Endodermal cell (in vitro differentiated cells): Measurements from ENCODE around the gene ABCC12. TPM values are rescaled to one million over a fixed set of nuclear protein-coding genes. Genes with fewer than 3 reads are reported as not detected.
"Not testable (repeated sequence)": the region's sequence is repeated elsewhere in the genome, so short reads cannot be mapped to it uniquely, and the experiment has no call there.

Source experiments
- DNase-seq: peaks from one replicate; pipeline ENCODE4 v3.0.0-alpha.2; 2017
- H3K27ac ChIP-seq: 2 replicates; pipeline ENCODE4 v1.5.1; 2013; ENCODE audit warnings: mild to moderate bottlenecking, low read depth, low read length, moderate library complexity
- H3K27me3 ChIP-seq: 2 replicates; pipeline ENCODE4 v1.6.1; 2013; ENCODE audit warnings: mild to moderate bottlenecking, low read length, moderate library complexity; ENCODE audit not compliant: insufficient read depth, control insufficient read depth, poor library complexity, severe bottlenecking
- H3K36me3 ChIP-seq: 2 replicates; pipeline ENCODE4 v1.7.0; 2013; ENCODE audit warnings: mild to moderate bottlenecking, low read length, moderate library complexity; ENCODE audit not compliant: control insufficient read depth, insufficient read depth
- H3K4me1 ChIP-seq: one replicate; pipeline ENCODE4 v1.7.0; 2013; ENCODE audit warnings: low read length; ENCODE audit not compliant: control insufficient read depth, insufficient read depth
- H3K4me3 ChIP-seq: 2 replicates; pipeline ENCODE4 v1.5.1; 2013; ENCODE audit warnings: mild to moderate bottlenecking, low read length, moderate library complexity
- H3K9ac ChIP-seq: 2 replicates; pipeline ENCODE4 v1.6.1; 2013; ENCODE audit warnings: mild to moderate bottlenecking, low read length, moderate library complexity; ENCODE audit not compliant: poor library complexity, severe bottlenecking; ENCODE audit errors: extremely low read depth
- H3K9me3 ChIP-seq: 2 replicates; pipeline ENCODE4 v1.6.1; 2013; ENCODE audit warnings: mild to moderate bottlenecking, low read length, moderate library complexity; ENCODE audit not compliant: control insufficient read depth
- H3K27ac Mint-ChIP-seq: 2 replicates; pipeline ENCODE4 v1.8.0; 2020; ENCODE audit warnings: mixed read lengths
- H3K27me3 Mint-ChIP-seq: 2 replicates; pipeline ENCODE4 v1.8.0; 2021; ENCODE audit warnings: mild to moderate bottlenecking, mixed read lengths; ENCODE audit not compliant: insufficient read depth
- H3K36me3 Mint-ChIP-seq: 2 replicates; pipeline ENCODE4 v1.8.0; 2020; ENCODE audit warnings: low read depth, mixed read lengths
- H3K4me1 Mint-ChIP-seq: 2 replicates; pipeline ENCODE4 v1.8.0; 2020; ENCODE audit warnings: mixed read lengths
- H3K4me3 Mint-ChIP-seq: 2 replicates; pipeline ENCODE4 v1.8.0; 2020; ENCODE audit warnings: mild to moderate bottlenecking, moderate library complexity, mixed read lengths
- H3K9me3 Mint-ChIP-seq: 2 replicates; pipeline ENCODE4 v1.8.0; 2020; ENCODE audit warnings: mild to moderate bottlenecking, mixed read lengths
- CTCF ChIP-seq: fragments of 200-600 bp; sonication (generic); conservative IDR thresholded peaks from 2 replicates; pipeline ENCODE4 v1.5.0; 2021; ENCODE audit warnings: antibody characterized with exemption, mild to moderate bottlenecking
- WGBS, 2 experiments: methylation state at CpG; one replicate each; pipeline versions ENCODE4 v1.1.5 to v1.1.7; 2013; ENCODE audit warnings: missing lambda C conversion rate in 2 of 2, mixed read lengths in 1 of 2; ENCODE audit not compliant: insufficient coverage in 1 of 2, insufficient read length in 1 of 2; 5-methylcytosine and 5-hydroxymethylcytosine counted together
- total RNA-seq, 2 donors: library from RNA; stranded (reverse); fragmentation: NEBNext Ultra II Directional in 1 of 2; extraction: Animal tissue kit (Norgen Biotek cat#: 25700) in 1 of 2; gene quantifications; 2 replicates in 1 of 2; 3 replicates in 1 of 2; pipeline ENCODE4 v1.2.1, GENCODE V29; 2021

Gene ABCC12
- total RNA-seq, 2 donors from 2014 or later: 0.35 to 1.2 TPM

GRCh38 chr16:48172682-48173081 lies 16.9 kb upstream of the ABCC12 start:
- Mint-ChIP-seq H3K4me1 (peaks cover 4% of the 10 kb centered on the region), H3K27me3 (no peaks in the 10 kb centered on the region), H3K9me3 (no peaks in the 10 kb centered on the region), H3K36me3 (no peaks in the 10 kb centered on the region), H3K27ac (no peak overlapping the region), H3K4me3 (no peak overlapping the region)
- no peak overlapping the region for H3K4me3 ChIP-seq
- no peak overlapping the region for H3K27ac ChIP-seq
- no peak for DNase-seq
- no peaks in the 10 kb centered on the region for H3K9me3 ChIP-seq
- no peaks in the 10 kb centered on the region for H3K27me3 ChIP-seq
- whole genome bisulfite sequencing, 2 experiments: 95% methylated on average over 1 of the region's 1 CpG; no CpG with 5 or more reads in 1 of the 2 experiments
- no peak for TF ChIP-seq CTCF
- no peak overlapping the region for H3K9ac ChIP-seq
- H3K36me3 ChIP-seq: no peaks in the 10 kb centered on the region
- no peaks in the 10 kb centered on the region for H3K4me1 ChIP-seq

GRCh38 chr16:48169896-48170295 lies 14.1 kb upstream of the ABCC12 start:
- Mint-ChIP-seq H3K9me3 (no peaks in the 10 kb centered on the region), H3K4me3 (no peak overlapping the region), H3K27me3 (no peaks in the 10 kb centered on the region), H3K4me1 (peaks cover 5% of the 10 kb centered on the region), H3K36me3 (no peaks in the 10 kb centered on the region), H3K27ac (no peak overlapping the region)
- 92 to 93% methylated on average over 5 to 8 of the region's 8 CpGs for WGBS, 2 experiments
- Histone ChIP-seq H3K4me3 (no peak overlapping the region), H3K9ac (no peak overlapping the region), H3K4me1 (no peaks in the 10 kb centered on the region), H3K27ac (no peak overlapping the region), H3K36me3 (no peaks in the 10 kb centered on the region), H3K9me3 (no peaks in the 10 kb centered on the region), H3K27me3 (no peaks in the 10 kb centered on the region)
- TF ChIP-seq CTCF: no peak
- no peak for DNase-seq

- TF ChIP-seq CTCF: no peak
- no peak overlapping the region for H3K27ac Mint-ChIP-seq
- H3K27me3 Mint-ChIP-seq: no peaks in the 10 kb centered on the region
- H3K36me3 Mint-ChIP-seq: no peaks in the 10 kb centered on the region
- no peak overlapping the region for H3K27ac ChIP-seq
- no peaks in the 10 kb centered on the region for H3K9me3 Mint-ChIP-seq
- no peaks in the 10 kb centered on the region for H3K4me1 ChIP-seq
- WGBS, 2 experiments: 93 to 100% methylated on average over 1 of the region's 1 CpG
- no peaks in the 10 kb centered on the region for H3K9me3 ChIP-seq
- no peaks in the 10 kb centered on the region for H3K27me3 ChIP-seq
- DNase-seq: no peak
- no peaks in the 10 kb centered on the region for H3K36me3 ChIP-seq
- H3K9ac ChIP-seq: no peak overlapping the region
- H3K4me1 Mint-ChIP-seq: peaks cover 7% of the 10 kb centered on the region
- no peak overlapping the region for H3K4me3 ChIP-seq
- H3K4me3 Mint-ChIP-seq: no peak overlapping the region
Measured at GRCh38 chr16:48168075-48168474, 12.3 kb upstream of the ABCC12 start.

GRCh38 chr16:48166617-48167016 lies 10.8 kb upstream of the ABCC12 start:
- not testable (repeated sequence) for H3K36me3 ChIP-seq, H3K36me3 Mint-ChIP-seq, H3K4me3 Mint-ChIP-seq, H3K27ac ChIP-seq, H3K27me3 Mint-ChIP-seq, DNase-seq, H3K9ac ChIP-seq, H3K27ac Mint-ChIP-seq, H3K9me3 ChIP-seq, H3K4me1 Mint-ChIP-seq, H3K27me3 ChIP-seq, H3K4me1 ChIP-seq, H3K9me3 Mint-ChIP-seq, H3K4me3 ChIP-seq
- WGBS, 2 experiments: 80 to 98% methylated on average over 3 to 4 of the region's 5 CpGs
